SJSA1 (cell line): ENCODE measurements around the gene GK2. TPM values are rescaled to one million over a fixed set of nuclear protein-coding genes. Genes with fewer than 3 reads are reported as not detected.

Experiments
- DNase-seq, 2 experiments: peaks; one replicate each; pipeline ENCODE4 v3.0.0-alpha.2; 2015 to 2020; ENCODE audit warnings: low spot score in 2 of 2, low read depth in 1 of 2
- H3K27ac ChIP-seq: fragments of 250-450 bp; sonication (Bioruptor Pico); 2 replicates; pipeline ENCODE4 v1.5.1; 2020; ENCODE audit warnings: mild to moderate bottlenecking, moderate library complexity
- H3K27me3 ChIP-seq: fragments of 250-450 bp; sonication (Bioruptor Pico); replicated peaks from 2 replicates; pipeline ENCODE4 v1.5.1; 2020; ENCODE audit warnings: mild to moderate bottlenecking, moderate library complexity
- H3K36me3 ChIP-seq: fragments of 250-450 bp; sonication (Bioruptor Pico); 2 replicates; pipeline ENCODE4 v1.5.1; 2020; ENCODE audit warnings: mild to moderate bottlenecking
- H3K4me1 ChIP-seq: fragments of 250-450 bp; sonication (Bioruptor Pico); replicated peaks from 2 replicates; pipeline ENCODE4 v1.6.1; 2021; ENCODE audit warnings: mild to moderate bottlenecking
- H3K4me3 ChIP-seq: fragments of 250-450 bp; sonication (Bioruptor Pico); 2 replicates; pipeline ENCODE4 v1.5.1; 2020; ENCODE audit warnings: mild to moderate bottlenecking
- H3K9me3 ChIP-seq: fragments of 250-450 bp; sonication (Bioruptor Pico); replicated peaks from 2 replicates; pipeline ENCODE4 v1.5.1; 2020; ENCODE audit warnings: mild to moderate bottlenecking
- total RNA-seq: library from RNA; depleted of rRNA; stranded (reverse); fragments of >200 nt; shearing (Covaris generic); gene quantifications from 2 replicates; pipeline ENCODE4 v1.2.3, GENCODE V29; 2014; rRNA removed

Gene GK2
- total RNA-seq, 1 experiment from 2014 or later = not detected

DNA sequence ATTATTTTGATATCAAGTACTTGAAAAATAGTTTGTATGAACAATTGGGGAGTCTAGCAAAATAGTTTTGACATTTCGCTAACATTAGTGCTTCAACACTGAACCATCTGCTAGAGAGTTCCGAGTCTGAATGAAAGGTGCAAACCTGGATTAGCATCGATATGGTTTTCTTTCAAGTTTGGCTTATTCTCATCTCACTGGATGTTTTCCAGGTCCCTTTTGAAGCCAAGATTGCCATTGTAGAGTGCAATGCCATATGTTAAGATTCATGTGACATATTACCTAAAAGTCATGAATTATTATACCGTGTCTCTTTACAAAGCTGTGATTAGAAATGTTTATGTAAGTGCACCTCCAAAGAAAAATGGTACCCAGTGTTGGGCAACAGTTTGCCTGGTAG is 45.4 kb downstream of the GK2 start:
- Histone ChIP-seq H3K36me3 (no peaks in the 10 kb centered on the region), H3K27ac (no peak overlapping the region), H3K9me3 (no peaks in the 10 kb centered on the region), H3K4me3 (no peak overlapping the region), H3K27me3 (no peaks in the 10 kb centered on the region), H3K4me1 (no peaks in the 10 kb centered on the region)
- no peak for DNase-seq

- H3K27me3 ChIP-seq = no peaks in the 10 kb centered on the region
- no peaks in the 10 kb centered on the region for H3K36me3 ChIP-seq
- H3K27ac ChIP-seq = no peak overlapping the region
- H3K4me1 ChIP-seq = no peaks in the 10 kb centered on the region
- DNase-seq = no peak
- no peaks in the 10 kb centered on the region for H3K9me3 ChIP-seq
- H3K4me3 ChIP-seq = no peak overlapping the region
Observed at GRCh38 chr4:79360006-79360405, 48.0 kb downstream of the GK2 start.

DNA sequence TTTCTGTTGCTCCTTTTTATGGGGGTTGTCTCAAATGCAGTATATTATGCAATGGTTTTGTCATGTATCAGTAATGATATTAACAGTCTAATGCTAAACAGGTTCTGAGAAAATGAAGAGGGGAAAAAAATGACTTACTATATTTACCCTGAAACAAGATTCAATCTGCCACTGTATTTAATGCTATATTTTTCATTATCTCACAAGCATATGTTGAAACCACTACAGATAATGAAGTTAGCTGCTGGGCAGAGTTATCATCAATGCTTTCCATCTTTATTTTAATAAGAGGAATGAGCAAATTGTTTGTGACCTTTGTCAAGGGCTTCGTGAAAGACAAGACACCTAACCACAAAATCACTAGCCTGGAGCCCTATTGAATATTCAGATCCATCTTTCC is 49.6 kb downstream of the GK2 start:
- DNase-seq = no peak
- no peak overlapping the region for H3K27ac ChIP-seq
- H3K9me3 ChIP-seq = no peaks in the 10 kb centered on the region
- no peaks in the 10 kb centered on the region for H3K36me3 ChIP-seq
- no peak overlapping the region for H3K4me3 ChIP-seq
- no peaks in the 10 kb centered on the region for H3K27me3 ChIP-seq
- H3K4me1 ChIP-seq = no peaks in the 10 kb centered on the region

GRCh38 chr4:79357365-79357764 is 50.7 kb downstream of the GK2 start:
- Histone ChIP-seq H3K9me3 (no peaks in the 10 kb centered on the region), H3K27me3 (no peaks in the 10 kb centered on the region), H3K4me3 (no peak overlapping the region), H3K36me3 (no peaks in the 10 kb centered on the region), H3K4me1 (no peaks in the 10 kb centered on the region), H3K27ac (no peak overlapping the region)
- DNase-seq = no peak

Other genes starting within 250 kb of the GK2 start
- not detected in 2 replicates for gene NAA11, start 82.2 kb downstream of the GK2 start, total RNA-seq